GM21717 (cell line): ENCODE measurements around the gene ENTHD1.
"Not testable (repeated sequence)": the region's sequence is repeated elsewhere in the genome, so short reads cannot be mapped to it uniquely, and the experiment has no call there.

ENCODE experiments used
- ATAC-seq: cut with Tn5 transposase; IDR thresholded peaks from one replicate; pipeline ENCODE4 v1.9.1; 2021; ENCODE audit warnings: mild to moderate bottlenecking, moderate library complexity; ENCODE audit not compliant: unreplicated experiment

The ENTHD1 gene

GRCh38 chr22:39900306-39901227 is 7.0 kb upstream of the ENTHD1 start, which contains the start of gene GRAP2:
GRAP2 (plus strand) TSS chr22:39901084; CDS start chr22:39947107, 46,023 bp downstream.
- no peak for ATAC-seq

- no peak for ATAC-seq
These were observed 5.4 kb upstream of the ENTHD1 start for GRCh38 chr22:39898997-39899396.

GRCh38 chr22:39897841-39898240 is 4.3 kb upstream of the ENTHD1 start:
- ATAC-seq = no peak

- no peak for ATAC-seq
These were observed 2.9 kb upstream of the ENTHD1 start for GRCh38 chr22:39896313-39896996.

DNA sequence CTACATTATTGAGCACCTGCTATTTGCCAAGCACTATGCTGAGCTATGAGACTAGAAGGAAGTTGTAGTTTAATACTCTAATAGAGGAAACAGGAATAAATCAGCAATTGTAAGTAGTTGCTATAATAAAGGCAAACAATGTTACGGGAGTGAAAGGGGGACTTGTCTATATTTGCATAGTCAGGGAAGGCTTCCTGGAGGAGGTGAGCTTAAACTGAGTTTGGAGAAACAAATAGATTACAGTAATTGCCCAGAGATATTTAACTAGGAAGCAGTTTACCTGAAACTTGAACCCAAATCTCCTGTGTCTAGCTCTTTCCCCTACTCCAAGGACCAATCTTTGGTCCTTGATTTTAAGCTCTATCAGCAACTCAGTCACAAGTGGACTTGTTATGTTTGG is 2.1 kb upstream of the ENTHD1 start:
- ATAC-seq = no peak

DNA sequence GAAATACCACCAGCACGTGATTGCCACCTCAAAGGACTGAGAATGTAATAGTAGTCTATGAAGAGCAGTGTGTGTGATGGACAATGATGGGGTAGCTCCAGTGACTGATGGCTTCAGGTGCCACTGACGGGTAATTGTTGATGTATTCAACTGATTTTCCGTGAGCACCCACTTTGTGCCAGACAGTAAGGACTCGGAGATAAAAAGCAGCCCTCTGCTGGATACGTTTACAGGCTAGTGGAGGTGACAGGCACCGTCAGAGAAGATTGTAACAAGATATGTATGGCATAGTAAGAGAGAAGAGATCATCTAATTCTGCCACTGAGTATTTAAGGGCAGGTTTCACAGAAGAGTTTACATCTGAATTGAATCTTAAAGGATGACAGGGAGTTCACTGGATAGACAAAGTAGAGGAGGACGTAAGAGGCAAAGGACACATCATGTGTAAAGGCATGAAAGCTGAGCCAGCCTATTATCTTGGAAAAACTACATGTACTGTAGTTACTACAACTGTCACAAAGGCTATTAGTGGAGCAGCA is 1.1 kb upstream of the ENTHD1 start:
- ATAC-seq = no peak

DNA sequence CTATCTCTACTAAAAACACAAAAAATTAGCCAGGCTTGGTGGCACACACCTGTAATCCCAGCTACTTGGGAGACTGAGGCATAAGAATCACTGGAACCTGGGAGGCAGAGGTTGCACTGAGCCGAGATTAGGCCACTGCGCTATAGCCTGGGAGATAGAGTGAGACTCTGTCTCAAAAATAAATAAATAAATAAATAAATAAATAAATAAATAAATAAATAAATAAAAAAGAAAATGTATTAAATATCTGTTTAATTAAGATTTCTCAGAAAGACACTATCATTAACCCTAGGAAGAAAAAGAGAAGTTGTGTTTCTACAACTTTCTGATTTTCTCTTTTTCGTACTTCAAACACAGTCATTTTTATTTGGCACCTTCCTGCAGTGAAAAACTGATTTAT is 3.6 kb downstream of the ENTHD1 start:
- ATAC-seq = not testable (repeated sequence)

- no peak for ATAC-seq
These were observed 10.5 kb downstream of the ENTHD1 start for GRCh38 chr22:39883057-39883456.

DNA sequence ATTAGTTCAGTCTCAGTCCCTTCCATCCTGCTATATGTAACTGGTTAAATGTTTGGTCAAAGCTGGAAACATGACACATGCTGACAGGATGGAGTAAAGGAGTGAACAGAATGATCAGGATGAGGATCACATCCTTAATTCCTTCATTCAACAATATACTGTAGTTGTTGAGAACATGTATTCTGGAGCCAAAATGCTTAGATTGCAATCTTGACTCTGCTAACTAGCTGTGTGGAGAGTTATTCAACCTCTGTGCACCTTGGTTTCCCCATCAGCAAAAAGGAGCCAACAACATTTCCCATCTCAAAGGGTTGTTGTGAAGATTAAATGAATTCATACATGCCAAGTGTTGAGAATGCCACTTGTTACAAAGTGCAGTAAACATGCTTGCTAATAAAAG is 12.8 kb downstream of the ENTHD1 start:
- ATAC-seq = no peak

GRCh38 chr22:39877079-39877845 is 16.3 kb downstream of the ENTHD1 start:
- no peak for ATAC-seq

DNA sequence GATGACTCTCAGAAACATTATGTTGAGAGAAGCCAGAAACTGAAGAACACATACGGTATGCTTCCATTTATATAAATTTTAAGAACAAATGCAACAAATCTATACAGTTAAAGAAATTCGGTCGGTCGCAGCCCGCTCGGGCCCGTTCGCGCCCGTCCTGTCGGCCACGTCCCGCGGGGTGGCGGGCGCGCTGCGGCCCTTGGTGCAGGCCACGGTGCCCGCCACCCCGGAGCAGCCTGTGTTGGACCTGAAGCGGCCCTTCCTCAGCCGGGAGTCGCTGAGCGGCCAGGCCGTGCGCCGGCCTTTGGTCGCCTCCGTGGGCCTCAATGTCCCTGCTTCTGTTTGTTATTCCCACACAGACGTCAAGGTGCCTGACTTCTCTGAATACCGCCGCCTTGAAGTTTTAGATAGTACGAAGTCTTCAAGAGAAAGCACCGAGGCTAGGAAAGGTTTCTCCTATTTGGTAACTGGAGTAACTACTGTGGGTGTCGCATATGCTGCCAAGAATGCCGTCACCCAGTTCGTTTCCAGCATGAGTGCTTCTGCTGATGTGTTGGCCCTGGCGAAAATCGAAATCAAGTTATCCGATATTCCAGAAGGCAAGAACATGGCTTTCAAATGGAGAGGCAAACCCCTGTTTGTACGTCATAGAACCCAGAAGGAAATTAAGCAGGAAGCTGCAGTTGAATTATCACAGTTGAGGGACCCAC is 18.2 kb downstream of the ENTHD1 start:
- ATAC-seq = not testable (repeated sequence)

DNA sequence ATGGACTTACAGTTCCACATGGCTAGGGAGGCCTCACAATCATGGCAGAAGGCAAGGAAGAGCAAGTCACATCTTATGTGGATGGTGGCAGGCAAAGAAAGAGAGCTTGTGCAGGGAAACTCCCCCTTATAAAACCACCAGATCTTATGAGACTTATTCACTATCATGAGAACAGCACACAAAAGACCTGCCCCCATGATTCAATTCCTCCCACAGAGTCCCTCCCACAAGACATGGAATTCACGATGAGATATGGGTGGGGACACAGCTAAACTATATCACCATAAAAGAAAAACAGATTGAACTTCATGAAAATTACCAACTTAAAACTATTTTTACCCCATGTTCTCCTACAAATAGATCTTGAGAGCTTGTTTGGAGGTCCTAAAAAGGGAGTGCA is 19.6 kb downstream of the ENTHD1 start:
- ATAC-seq = no peak

- no peak for ATAC-seq
These were observed 21.0 kb downstream of the ENTHD1 start for GRCh38 chr22:39872548-39872947.

GRCh38 chr22:39871008-39871798 is 22.4 kb downstream of the ENTHD1 start:
- no peak for ATAC-seq

- not testable (repeated sequence) for ATAC-seq
These were observed 23.8 kb downstream of the ENTHD1 start for GRCh38 chr22:39869797-39870196.

DNA sequence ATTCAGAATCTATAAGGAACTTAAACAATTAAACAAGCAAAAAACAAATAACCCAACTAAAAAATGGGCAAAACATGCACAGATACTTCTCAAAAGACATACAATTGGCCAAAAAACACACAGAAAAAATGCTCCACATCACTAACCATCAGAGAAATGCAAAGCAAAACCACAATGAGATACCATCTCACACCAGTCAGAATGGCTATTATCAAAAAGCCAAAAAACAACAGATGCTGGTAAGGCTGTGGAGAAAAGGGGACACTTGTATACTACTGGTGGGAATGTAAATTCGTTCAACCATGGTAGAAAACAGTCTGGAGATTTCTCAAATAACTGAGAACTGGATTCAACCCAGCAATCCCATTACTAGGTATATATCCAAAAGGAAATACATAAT is 24.8 kb downstream of the ENTHD1 start:
- no peak for ATAC-seq

DNA sequence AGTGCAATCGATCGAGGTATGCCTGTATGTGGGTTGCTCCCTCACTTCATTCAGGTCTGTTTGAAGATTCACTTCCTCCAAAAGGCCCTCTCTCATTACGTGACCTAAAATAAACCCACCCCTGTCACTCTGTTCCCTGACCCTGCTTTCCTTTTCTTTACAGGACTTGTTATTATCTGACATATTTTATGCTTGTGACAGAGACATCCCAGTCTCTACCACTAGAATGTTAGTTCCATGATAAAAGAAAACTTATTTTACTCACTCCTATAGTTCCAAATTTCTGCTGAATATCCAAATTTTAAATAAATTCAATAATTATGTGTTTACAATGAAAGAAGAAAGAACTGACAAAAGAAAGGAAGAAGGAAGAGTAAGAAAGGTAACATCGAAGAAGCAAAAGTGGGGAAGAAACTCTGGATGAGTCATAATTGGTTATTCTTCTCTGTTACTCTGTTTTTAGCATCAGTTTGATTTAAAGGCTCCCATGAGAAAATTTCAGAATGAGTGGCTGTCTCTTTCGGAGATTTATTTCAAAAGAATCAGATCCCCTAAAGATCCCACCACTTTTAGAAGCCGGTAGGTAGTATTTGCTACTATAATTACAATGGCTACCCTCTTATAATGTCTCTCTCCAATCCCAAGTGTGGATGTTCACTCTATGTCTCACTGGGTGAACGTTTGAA is 33.5 kb downstream of the ENTHD1 start:
- no peak for ATAC-seq

- no peak for ATAC-seq
These were observed 37.0 kb downstream of the ENTHD1 start for GRCh38 chr22:39856588-39856987.

- no peak for ATAC-seq
These were observed 40.8 kb downstream of the ENTHD1 start for GRCh38 chr22:39852799-39853198.
